Umbilical cord (tissue), 2 donors: ENCODE results near the gene UGT1A8. TPM values are rescaled to one million over a fixed set of nuclear protein-coding genes. Genes with fewer than 3 reads are reported as not detected.
"Not testable (repeated sequence)": the region's sequence is repeated elsewhere in the genome, so short reads cannot be mapped to it uniquely, and the experiment has no call there.

Source experiments
- DNase-seq: peaks from one replicate; pipeline ENCODE4 v3.0.0-alpha.2; 2015; ENCODE audit warnings: low spot score
- total RNA-seq: library from RNA; depleted of rRNA; stranded (reverse); fragments of >200 nt; gene quantifications from one replicate; pipeline ENCODE4 v1.2.3, GENCODE V29; 2014; ENCODE audit warnings: low replicate concordance; ENCODE audit not compliant: insufficient read depth

UGT1A8 gene
- total RNA-seq, 1 donor from 2014 or later = 6.5 TPM

DNA sequence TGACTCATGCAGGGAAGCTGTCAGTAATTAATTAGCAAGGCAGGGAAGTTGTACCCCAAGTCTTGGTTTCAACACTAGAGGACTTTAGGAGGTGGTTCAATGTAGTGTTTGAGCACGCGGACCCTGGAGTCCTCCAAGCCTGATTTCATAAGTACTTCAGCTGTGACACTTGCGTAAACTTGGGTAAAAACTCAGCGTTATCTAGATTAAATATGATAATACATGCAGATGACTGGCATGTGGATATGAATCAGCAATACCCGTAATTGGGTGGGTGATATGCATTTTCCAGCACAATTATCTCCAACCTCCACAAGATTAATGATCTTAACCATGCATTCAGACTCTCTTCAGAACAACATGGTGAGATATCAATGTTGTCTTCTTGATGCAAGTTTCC, 69.5 kb downstream of the UGT1A8 start:
- no peak for DNase-seq

DNA sequence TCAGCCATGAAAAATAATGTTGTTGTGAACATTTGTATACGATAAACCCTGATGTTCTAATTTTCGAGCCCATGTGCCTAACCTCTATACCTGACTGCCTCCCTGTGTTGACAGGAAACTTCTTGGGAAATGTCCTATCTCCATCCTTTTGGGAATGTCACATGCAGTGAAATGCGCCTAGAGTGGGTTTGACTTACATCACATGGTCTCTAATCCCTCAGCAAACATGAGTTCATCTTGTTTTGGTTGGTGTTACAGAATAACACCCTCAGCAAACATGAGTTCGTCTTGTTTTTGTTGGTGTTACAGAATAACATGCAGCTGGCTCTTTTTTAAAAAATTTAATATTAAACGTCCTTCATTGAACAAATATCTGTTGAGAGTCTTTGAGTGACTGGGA, 70.9 kb downstream of the UGT1A8 start:
- no peak for DNase-seq

DNA sequence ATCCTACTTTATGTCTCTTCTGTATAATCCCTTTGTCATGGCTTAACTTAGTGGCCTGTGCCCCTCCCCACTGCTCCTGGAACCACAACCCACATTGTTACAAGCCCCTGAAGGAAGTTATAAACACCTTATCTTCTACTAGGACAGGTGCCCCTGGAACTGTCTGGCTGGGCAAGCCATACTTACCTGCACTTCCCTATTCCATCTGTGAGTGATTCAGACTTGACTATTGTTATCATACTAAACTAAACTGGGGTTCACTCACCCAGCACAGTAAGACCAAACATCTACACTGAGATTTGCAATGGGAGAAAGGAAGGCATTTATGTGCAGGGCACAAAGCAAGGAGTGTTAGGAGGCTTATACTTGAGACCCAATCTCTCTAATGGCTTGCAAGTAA, 71.6 kb downstream of the UGT1A8 start:
- DNase-seq = no peak

DNA sequence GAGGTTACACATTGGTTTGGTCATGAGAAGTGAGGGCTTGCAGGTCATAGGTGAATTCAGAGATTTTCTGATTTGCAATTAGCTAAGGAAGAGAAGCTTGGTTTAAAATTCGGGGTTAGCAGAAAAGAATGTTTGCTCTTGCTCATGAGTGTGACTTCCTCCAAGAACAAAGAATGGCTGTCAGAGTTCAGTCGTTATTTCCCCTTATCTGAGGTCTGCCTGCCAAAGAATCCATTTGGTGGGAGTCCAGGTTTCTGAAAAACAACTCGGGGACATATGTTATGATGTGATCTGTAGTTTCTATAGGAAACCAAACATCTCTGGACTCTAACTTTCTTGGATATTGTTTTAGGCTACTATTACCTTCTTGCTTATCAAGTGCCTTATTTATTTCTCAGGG, 72.1 kb downstream of the UGT1A8 start:
- no peak for DNase-seq

DNA sequence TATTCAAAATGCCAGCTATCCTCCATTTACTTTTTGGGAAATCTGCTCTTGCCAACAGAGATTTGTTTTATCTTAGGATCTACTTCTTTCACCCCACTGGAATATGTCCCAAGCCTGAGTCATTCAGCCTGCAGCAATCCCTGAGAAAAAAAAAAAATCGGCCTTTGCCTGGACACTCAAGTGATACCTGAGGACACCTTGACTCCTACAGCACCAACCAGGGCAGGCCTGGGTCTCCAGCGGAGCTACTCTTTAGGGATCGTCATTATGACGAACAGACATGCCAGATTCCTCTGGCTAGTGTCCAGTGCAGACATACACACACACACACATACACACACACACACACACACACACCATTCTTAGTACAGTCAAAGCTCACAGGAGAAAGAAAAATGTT, 73.0 kb downstream of the UGT1A8 start:
- DNase-seq = no peak

DNA sequence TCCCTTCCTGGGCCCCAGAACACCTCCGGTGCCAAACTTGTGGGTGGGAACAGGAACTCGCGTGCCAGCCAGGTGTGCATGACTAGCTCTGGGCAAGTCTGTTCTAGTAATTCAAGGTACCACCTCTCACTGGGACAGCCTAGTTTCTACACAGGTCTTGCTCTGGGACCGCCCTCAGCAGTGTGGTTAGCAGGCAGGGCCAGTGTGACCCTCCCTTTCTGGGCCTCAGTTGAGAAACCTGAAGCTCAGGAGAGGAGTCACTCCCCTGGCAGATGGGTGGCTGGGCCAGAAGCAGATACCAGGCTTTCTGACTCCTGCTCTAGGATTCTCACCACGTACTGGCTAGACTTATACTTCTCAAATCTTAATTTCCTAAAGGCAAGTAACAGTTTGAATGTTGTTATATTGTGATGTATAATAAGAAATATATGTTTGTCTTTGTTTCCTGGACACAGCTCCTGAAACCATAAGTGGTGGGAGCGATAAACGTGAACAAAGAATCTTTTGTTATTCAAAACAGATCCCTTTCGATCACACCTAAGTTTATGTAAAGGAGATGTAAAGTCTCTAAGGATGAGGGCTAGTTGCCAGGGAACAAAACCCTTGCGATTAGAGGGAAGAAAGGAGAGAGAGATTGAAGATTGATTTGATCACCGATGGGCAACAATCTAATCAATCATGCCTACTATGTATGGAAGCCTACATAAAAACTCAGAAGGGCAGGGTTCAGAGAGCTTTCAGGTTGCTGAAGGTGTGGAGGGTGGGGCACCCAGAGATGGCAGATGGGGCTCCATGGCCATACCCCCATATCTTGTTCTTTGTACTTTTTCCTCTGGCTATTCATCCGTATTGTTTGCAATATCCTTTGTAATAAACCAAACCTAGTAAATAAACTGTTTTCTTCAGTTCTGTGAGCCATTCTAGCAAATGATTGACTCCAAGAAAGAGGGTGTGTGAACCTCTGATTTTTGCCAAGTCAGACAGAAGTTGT, 74.3 kb downstream of the UGT1A8 start:
- DNase-seq = peak; percentile 6

DNA sequence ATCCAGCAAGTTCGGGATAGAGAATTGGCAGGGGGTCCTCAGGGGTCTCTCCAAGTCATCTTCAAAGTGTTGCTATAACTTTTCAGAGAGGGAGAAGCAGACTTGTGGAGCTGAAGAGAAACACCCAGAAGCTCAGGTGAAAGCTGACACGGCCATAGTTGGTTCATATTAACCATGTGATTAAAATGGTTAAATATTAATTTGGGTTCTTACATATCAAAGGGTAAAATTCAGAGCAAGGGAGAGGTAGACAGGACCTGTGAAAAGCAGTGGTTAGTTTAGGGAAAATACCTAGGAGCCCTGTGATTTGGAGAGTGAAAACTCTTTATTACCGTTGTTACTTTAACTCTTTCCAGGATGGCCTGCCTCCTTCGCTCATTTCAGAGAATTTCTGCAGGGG, 75.2 kb downstream of the UGT1A8 start, which contains the start of gene UGT1A6:
Gene UGT1A6 (plus strand): TSS at position 243 of the 400 bp plus-strand sequence. CDS start 115 bp downstream, at position 358.
- DNase-seq = no peak

DNA sequence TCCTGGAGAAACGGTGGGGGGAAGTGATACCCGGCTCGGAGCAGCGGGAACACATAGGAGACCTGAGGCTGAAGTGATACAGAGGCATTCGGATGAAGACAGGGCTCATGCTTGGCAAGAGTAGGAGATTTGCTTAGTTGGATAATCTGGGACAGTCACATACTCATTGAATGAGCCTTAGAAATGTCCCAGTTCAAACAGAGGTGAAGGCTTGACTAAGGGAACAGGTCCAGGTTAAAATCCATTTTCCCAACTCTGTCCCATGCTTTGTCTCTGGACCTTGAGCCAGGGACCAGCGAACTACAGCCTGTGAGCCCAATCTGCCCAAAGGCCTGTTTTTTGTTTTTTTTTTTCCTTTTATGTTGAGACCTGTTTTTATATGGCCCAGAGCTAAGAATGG, 76.5 kb downstream of the UGT1A8 start:
- DNase-seq = no peak

DNA sequence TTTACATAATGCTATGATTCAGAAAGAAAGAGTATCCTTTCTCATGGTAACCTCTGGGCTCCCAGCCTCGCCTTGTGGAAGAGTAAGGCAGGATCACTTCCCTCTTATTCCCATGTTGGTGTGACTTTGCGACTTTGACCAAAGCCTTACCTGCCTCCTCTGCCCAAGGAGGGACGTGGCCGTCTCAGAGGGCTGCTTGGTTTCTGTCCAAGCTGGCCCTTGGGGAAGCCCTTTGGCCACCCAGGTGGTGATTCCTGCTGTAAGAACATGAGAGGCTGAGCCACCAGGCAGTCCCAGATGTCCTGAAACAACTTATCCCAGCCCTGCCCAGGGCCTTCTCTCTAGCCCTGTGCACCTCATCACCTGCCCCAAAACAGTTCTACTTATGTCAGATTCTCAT, 81.3 kb downstream of the UGT1A8 start:
- no peak for DNase-seq

DNA sequence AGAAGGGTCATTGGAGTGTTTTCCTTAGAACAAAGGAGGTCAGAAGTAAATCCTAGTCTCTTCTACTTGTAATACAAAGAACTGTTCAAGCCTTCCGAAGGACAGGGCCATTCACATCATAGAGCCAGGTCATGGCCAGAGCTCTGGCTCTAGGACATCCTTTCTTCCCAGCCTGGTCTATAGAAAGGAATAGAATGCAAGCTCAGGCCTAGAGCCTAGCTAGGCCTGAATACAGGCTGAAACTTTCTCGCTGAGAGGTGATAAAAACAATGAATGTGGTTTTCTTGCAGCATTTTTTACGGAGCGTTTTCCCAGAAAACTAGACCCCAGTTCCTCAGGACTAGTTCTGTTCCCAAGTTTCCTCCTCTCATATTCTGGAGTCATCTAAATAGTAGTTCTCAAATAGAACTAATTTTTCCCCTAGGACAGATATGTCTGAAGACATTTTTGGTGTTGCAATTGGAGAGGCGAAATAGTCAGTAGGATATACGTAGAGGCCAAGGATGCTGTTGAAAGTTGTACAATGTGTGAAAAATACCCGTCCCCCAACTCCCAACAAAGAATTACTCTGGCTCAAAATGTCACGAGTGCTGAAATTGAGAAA, 82.1 kb downstream of the UGT1A8 start:
- DNase-seq = no peak

DNA sequence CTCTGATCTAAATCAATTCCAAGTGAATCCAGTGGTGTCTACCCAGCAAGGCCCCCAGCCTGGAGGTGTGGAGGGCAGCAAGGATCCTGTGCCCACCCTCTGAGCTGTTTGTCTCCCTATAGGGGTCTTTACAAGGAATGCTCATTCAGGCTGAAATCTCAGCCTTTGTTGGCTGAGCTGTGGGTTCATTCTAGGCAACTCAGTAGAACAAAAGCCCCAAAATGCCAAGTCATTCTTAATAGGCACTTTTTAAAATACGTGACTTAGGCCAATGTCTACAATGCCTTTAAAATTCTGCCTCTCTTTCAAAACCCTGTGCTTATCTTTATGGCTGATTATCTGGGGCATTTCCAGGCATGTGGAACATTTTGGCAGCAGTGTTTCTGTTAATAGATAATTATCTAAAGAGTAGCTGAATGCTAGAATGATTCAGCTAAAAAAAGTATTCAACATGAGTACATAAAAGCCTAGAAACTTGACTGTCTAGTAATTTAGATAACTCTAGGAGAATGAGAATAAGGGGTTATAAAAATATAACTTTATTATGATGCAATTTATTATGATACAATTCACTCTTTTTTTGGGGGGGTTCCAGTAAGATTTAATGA, 82.7 kb downstream of the UGT1A8 start:
- DNase-seq = peak; percentile 69

DNA sequence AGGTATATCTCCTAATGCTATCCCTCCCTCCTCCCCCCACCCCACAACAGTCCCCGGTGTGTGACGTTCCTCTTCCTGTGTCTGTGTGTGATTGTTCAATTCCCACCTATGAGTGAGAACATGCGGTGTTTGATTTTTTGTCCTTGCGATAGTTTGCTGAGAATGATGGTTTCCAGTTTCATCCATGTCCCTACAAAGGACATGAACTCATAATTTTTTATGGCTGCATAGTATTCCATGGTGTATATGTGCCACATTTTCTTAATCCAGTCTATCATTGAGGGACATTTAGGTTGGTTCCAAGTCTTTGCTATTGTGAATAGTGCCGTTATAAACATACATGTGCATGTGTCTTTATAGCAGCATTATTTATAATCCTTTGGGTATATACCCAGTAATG, 83.4 kb downstream of the UGT1A8 start:
- DNase-seq = not testable (repeated sequence)

DNA sequence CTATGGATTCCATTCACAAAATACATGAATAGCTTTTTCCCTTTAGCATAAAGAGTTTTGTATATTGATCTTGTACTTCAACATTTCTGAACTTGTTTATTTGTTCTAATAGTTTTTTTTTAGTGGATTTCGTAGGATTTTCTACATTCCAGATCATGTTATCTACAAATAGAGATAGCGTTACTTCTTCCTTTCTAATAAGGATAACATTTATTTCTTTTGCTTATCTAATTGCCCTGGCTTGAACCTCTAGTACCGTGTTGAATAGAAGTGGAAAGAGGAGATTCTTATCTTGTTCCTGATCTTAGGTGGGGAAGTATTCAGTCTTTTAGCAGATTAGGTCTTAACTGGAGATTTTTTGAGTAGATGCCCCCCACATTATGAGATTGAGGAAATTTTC, 84.8 kb downstream of the UGT1A8 start:
- DNase-seq = no peak

DNA sequence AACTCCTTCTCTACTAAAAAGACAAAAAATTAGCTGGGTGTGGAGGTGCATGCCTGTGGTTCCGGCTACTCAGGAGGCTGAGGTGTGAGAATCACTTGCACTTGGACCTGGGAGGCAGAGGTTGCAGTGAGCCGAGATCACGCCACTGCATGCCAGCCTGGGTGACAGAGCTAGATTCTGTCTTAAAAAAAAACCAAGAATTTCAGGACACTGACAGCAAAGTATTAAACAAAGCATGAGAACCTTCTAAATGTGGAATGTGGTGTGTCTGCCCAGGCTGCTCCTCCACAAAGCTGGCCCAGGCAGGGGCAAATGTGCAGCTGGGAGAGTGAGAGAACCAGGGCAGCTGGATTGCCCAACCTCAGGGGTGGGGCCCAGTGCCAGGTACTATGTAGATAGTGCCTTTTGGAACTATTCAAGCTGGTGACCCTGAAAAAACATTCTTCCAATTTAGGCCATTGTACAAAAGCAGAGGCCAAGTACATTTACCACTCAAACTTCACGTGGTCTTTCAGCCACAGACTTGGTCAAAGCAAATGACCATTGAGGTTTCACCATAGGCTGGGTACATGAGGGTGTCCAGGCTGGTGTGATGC, 88.6 kb downstream of the UGT1A8 start:
- peak; percentile 9 for DNase-seq

DNA sequence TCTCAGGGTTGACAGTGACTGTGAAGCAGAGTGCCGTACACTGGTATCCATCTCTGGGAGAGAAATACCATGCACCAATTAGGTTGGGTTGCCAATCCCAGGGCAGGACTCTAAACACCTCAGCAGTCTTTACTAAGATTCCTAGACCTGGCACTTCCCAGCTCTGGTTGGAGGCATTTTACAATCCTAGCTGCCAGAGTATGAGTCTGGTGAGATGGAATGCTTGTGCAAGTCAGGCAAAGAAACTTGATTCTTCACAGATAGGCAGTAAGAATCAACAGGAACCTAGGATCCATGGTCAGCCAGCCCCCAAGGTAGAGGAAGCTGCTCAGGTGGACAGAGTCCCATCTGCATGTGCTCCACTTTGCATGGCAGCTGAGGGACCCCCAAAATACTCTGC, 89.3 kb downstream of the UGT1A8 start:
- no peak for DNase-seq

DNA sequence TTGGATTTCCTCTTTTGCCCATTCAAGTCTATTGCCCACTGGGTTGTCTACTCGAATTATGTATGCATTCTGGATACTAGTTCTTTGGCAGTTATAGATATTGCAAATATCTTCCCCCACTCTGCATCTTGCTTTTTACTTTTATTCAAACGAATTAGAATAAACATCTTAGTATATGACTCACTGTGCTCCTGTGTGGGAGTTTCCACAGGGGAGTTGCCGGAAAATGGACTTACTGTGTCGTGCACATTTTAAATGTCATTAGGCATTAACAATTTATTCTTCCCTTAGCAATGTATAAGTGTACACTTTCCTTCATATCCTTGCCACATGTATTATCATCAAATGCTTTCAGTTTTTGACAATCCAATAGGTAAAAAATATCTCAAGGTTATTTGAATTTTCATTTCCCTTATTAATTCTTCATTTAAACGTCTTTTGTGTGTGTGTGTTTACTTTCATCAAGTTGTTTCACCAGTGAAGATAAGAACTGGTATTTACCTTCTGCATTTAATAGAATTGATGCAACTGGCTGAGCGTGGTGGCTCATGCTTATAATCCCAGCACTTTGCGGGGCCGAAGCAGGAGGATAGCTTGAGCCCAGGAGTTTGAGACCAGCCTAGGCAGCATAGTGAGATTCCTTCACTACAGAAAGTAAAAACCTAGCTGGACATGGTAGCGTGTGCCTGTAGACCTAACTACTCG, 90.7 kb downstream of the UGT1A8 start:
- no peak for DNase-seq

DNA sequence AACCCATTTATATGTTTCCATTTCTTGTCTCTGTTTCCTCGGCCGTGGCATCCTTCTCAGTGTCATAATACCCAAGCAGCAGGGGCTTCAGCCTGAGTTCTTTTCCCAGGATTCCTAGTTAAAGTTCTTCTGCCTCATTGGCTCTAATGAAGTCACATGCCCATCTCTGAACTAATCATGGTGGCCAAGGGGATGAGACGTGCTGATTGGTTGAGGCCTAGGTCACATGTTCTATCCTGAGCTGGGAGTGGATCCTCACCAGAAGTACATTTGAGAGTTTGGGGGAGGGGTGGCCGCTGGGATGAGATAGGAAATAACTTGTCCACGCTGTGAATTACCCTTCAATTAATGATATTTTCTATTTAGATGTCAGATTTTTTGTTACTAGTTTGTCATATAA, 91.5 kb downstream of the UGT1A8 start:
- DNase-seq = no peak

DNA sequence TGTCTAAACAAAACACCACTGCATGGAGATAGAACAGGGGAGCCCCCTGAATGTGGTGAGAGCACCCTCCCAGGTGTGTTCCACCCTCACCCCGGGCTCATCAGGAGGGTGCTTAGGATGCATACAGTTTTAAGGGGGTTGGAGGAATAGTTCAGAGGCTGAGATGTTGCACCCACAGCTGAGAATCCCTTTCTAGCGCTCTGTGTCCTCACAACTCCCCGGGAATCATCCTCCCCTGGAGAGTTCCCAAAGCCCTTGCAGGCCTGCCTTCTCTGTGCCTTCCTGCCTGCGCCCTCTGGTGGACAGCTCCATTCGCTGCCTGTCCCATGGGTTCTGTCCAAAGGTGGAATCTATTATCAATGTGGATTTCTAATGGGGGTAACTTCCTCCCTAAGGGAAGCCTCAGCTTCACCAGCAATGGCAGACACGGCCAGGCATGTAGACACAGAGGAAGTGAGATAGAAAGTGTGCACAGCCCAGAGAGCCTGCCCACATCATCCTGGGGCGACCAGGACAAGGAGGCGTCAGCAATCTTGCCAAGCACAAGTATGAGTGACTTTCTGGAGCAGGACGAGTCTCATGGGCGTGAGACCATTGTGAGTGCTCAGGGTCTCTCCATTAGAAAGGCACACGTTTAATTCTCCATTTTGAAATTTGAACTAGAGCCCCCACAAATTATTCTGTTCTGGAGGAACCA, 94.0 kb downstream of the UGT1A8 start:
- peak; percentile 79 for DNase-seq

DNA sequence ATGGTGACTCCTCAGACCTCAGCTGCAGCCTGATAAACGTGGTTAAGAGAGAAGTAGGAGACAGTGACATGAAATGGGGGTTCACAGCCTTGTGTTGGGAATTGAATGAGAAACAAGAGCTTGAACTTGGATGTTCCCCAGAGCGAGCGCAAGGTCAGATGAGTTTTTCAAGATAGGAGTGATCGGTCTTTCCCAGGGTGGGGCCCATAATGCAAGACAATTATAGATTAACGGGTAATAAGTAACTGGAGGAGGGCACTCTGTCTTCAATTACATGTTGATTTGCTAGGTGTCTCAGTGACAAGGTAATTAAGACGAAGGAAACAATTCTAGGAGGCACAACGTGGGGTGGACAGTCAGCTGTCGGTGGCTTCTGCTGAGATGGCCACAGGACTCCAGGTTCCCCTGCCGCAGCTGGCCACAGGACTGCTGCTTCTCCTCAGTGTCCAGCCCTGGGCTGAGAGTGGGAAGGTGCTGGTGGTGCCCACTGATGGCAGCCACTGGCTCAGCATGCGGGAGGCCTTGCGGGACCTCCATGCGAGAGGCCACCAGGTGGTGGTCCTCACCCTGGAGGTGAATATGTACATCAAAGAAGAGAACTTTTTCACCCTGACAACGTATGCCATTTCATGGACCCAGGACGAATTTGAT, 95.3 kb downstream of the UGT1A8 start, which contains the start of gene UGT1A5:
Gene UGT1A5 (plus strand): TSS at position 297 of the 651 bp plus-strand sequence. CDS start 85 bp downstream, at position 382.
- DNase-seq = no peak

DNA sequence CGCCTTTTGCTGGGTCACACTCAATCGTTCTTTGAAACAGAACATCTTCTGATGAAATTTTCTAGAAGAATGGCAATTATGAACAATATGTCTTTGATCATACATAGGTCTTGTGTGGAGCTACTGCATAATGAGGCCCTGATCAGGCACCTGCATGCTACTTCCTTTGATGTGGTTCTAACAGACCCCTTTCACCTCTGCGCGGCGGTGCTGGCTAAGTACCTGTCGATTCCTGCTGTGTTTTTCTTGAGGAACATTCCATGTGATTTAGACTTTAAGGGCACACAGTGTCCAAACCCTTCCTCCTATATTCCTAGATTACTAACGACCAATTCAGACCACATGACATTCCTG, 95.8 kb downstream of the UGT1A8 start:
- DNase-seq = no peak
